Nephron progenitor cell (in vitro differentiated cells): ENCODE data around the gene GDF7.

Experiments used
- DNase-seq: peaks from one replicate; pipeline ENCODE4 v3.0.0; 2021
- H3K27ac Mint-ChIP-seq: 2 replicates; pipeline ENCODE4 v1.8.0; 2021; ENCODE audit warnings: mild to moderate bottlenecking, moderate library complexity, mixed read lengths
- H3K27me3 Mint-ChIP-seq: 2 replicates; pipeline ENCODE4 v1.8.0; 2021; ENCODE audit warnings: mild to moderate bottlenecking, low read depth, mixed read lengths; ENCODE audit not compliant: poor library complexity
- H3K36me3 Mint-ChIP-seq: 2 replicates; pipeline ENCODE4 v1.8.0; 2021; ENCODE audit warnings: low read depth, mixed read lengths
- H3K4me1 Mint-ChIP-seq: 2 replicates; pipeline ENCODE4 v1.8.0; 2021; ENCODE audit warnings: mixed read lengths
- H3K4me3 Mint-ChIP-seq: 2 replicates; pipeline ENCODE4 v1.8.0; 2021; ENCODE audit warnings: mild to moderate bottlenecking, moderate library complexity, mixed read lengths
- H3K9me3 Mint-ChIP-seq: 2 replicates; pipeline ENCODE4 v1.8.0; 2021; ENCODE audit warnings: mild to moderate bottlenecking, moderate library complexity, mixed read lengths
- CTCF ChIP-seq: fragments of 200-600 bp; sonication (generic); IDR thresholded peaks from 2 replicates; pipeline ENCODE4 v1.5.0; 2021; ENCODE audit warnings: antibody characterized with exemption

The GDF7 gene

GRCh38 chr2:20623241-20623640, 43.7 kb upstream of the GDF7 start:
- Mint-ChIP-seq H3K27ac (no peak overlapping the region), H3K4me1 (peaks cover 64% of the 10 kb centered on the region), H3K36me3 (no peaks in the 10 kb centered on the region), H3K27me3 (peaks cover 3% of the 10 kb centered on the region), H3K9me3 (no peaks in the 10 kb centered on the region), H3K4me3 (no peak overlapping the region)
- DNase-seq, result no peak
- no peak for TF ChIP-seq CTCF

GRCh38 chr2:20623741-20624155, 43.2 kb upstream of the GDF7 start:
- Mint-ChIP-seq H3K36me3 (no peaks in the 10 kb centered on the region), H3K9me3 (no peaks in the 10 kb centered on the region), H3K27me3 (peaks cover 3% of the 10 kb centered on the region), H3K27ac (no peak overlapping the region), H3K4me3 (no peak overlapping the region), H3K4me1 (peaks cover 67% of the 10 kb centered on the region)
- no peak for DNase-seq
- no peak for TF ChIP-seq CTCF

- H3K27ac Mint-ChIP-seq, result no peak overlapping the region
- peaks cover 72% of the 10 kb centered on the region for H3K4me1 Mint-ChIP-seq
- no peak for TF ChIP-seq CTCF
- no peaks in the 10 kb centered on the region for H3K36me3 Mint-ChIP-seq
- no peaks in the 10 kb centered on the region for H3K9me3 Mint-ChIP-seq
- no peak for DNase-seq
- peaks cover 3% of the 10 kb centered on the region for H3K27me3 Mint-ChIP-seq
- no peak overlapping the region for H3K4me3 Mint-ChIP-seq
Observed at GRCh38 chr2:20624156-20624883, 42.6 kb upstream of the GDF7 start.

GRCh38 chr2:20624884-20625485, 42.0 kb upstream of the GDF7 start:
- Mint-ChIP-seq H3K4me3 (no peak overlapping the region), H3K9me3 (no peaks in the 10 kb centered on the region), H3K36me3 (no peaks in the 10 kb centered on the region), H3K27me3 (peaks cover 3% of the 10 kb centered on the region), H3K27ac (no peak overlapping the region), H3K4me1 (peaks cover 70% of the 10 kb centered on the region)
- no peak for DNase-seq
- no peak for TF ChIP-seq CTCF

GRCh38 chr2:20625491-20626391, 41.2 kb upstream of the GDF7 start:
- Mint-ChIP-seq H3K9me3 (no peaks in the 10 kb centered on the region), H3K27ac (no peak overlapping the region), H3K4me3 (no peak overlapping the region), H3K27me3 (peaks cover 2% of the 10 kb centered on the region), H3K36me3 (no peaks in the 10 kb centered on the region), H3K4me1 (peaks cover 65% of the 10 kb centered on the region)
- DNase-seq, result no peak
- no peak for TF ChIP-seq CTCF
